IPS-20b (cell line): ENCODE data around the gene ZNF532.

Experiments used
- H3K27ac ChIP-seq: one replicate; pipeline ENCODE4 v1.5.1; 2013; ENCODE audit warnings: low read length
- H3K27me3 ChIP-seq: 2 replicates; pipeline ENCODE4 v1.6.1; 2013; ENCODE audit warnings: mild to moderate bottlenecking, low read length, inconsistent platforms; ENCODE audit not compliant: insufficient read depth
- H3K36me3 ChIP-seq: 2 replicates; pipeline ENCODE4 v1.6.1; 2013; ENCODE audit warnings: low read depth, mild to moderate bottlenecking, inconsistent platforms, low read length, moderate library complexity; ENCODE audit not compliant: insufficient read depth
- H3K4me1 ChIP-seq: 2 replicates; pipeline ENCODE4 v1.6.1; 2013; ENCODE audit warnings: mild to moderate bottlenecking, control low read depth, inconsistent platforms, low read length, moderate library complexity; ENCODE audit not compliant: insufficient read depth
- H3K4me3 ChIP-seq: 2 replicates; pipeline ENCODE4 v1.5.1; 2013; ENCODE audit warnings: mild to moderate bottlenecking, low read length, inconsistent platforms
- H3K9ac ChIP-seq: 2 replicates; pipeline ENCODE4 v1.6.1; 2013; ENCODE audit warnings: low read depth, mild to moderate bottlenecking, inconsistent platforms, low read length, moderate library complexity
- H3K9me3 ChIP-seq: 2 replicates; pipeline ENCODE4 v1.6.1; 2013; ENCODE audit warnings: mild to moderate bottlenecking, low read depth, low read length, inconsistent platforms; ENCODE audit not compliant: insufficient read depth

The ZNF532 gene

GRCh38 chr18:58895385-58895784 is 30.7 kb downstream of the ZNF532 start:
- Histone ChIP-seq H3K9ac (no peak overlapping the region), H3K4me1 (peaks cover 22% of the 10 kb centered on the region), H3K27ac (no peak overlapping the region), H3K4me3 (no peak overlapping the region), H3K9me3 (no peaks in the 10 kb centered on the region), H3K36me3 (peaks cover 92% of the 10 kb centered on the region), H3K27me3 (no peaks in the 10 kb centered on the region)

GRCh38 chr18:58896268-58896667 is 31.6 kb downstream of the ZNF532 start:
- peaks cover 22% of the 10 kb centered on the region for H3K4me1 ChIP-seq
- H3K9me3 ChIP-seq, result no peaks in the 10 kb centered on the region
- no peak overlapping the region for H3K9ac ChIP-seq
- no peak overlapping the region for H3K27ac ChIP-seq
- no peaks in the 10 kb centered on the region for H3K27me3 ChIP-seq
- peaks cover 93% of the 10 kb centered on the region for H3K36me3 ChIP-seq
- H3K4me3 ChIP-seq, result no peak overlapping the region

GRCh38 chr18:58896734-58897508 is 32.2 kb downstream of the ZNF532 start:
- H3K36me3 ChIP-seq, result peaks cover 93% of the 10 kb centered on the region
- H3K9me3 ChIP-seq, result no peaks in the 10 kb centered on the region
- peaks cover 17% of the 10 kb centered on the region for H3K4me1 ChIP-seq
- H3K9ac ChIP-seq, result no peak overlapping the region
- H3K27ac ChIP-seq, result no peak overlapping the region
- H3K4me3 ChIP-seq, result no peak overlapping the region
- no peaks in the 10 kb centered on the region for H3K27me3 ChIP-seq

GRCh38 chr18:58898010-58898799 is 33.5 kb downstream of the ZNF532 start:
- peaks cover 90% of the 10 kb centered on the region for H3K36me3 ChIP-seq

GRCh38 chr18:58900015-58900649 is 35.5 kb downstream of the ZNF532 start:
- Histone ChIP-seq H3K4me1 (peaks cover 6% of the 10 kb centered on the region), H3K9ac (no peak overlapping the region), H3K27me3 (no peaks in the 10 kb centered on the region), H3K4me3 (no peak overlapping the region), H3K27ac (no peak overlapping the region), H3K36me3 (peaks cover 91% of the 10 kb centered on the region), H3K9me3 (no peaks in the 10 kb centered on the region)

More at GRCh38 chr18:58898010-58898799, 33.5 kb downstream of the ZNF532 start:
- no peak overlapping the region for H3K27ac ChIP-seq
- H3K4me1 ChIP-seq, result peaks cover 11% of the 10 kb centered on the region
- no peak overlapping the region for H3K4me3 ChIP-seq
- H3K9ac ChIP-seq, result no peak overlapping the region
- H3K9me3 ChIP-seq, result no peaks in the 10 kb centered on the region
- H3K27me3 ChIP-seq, result no peaks in the 10 kb centered on the region

- Histone ChIP-seq H3K4me1 (peaks cover 9% of the 10 kb centered on the region), H3K27ac (no peak overlapping the region), H3K27me3 (no peaks in the 10 kb centered on the region), H3K36me3 (peaks cover 92% of the 10 kb centered on the region), H3K9ac (no peak overlapping the region), H3K9me3 (no peaks in the 10 kb centered on the region), H3K4me3 (no peak overlapping the region)
Observed at GRCh38 chr18:58901143-58901542, 36.5 kb downstream of the ZNF532 start.

GRCh38 chr18:58901783-58902182 is 37.1 kb downstream of the ZNF532 start:
- Histone ChIP-seq H3K36me3 (peaks cover 92% of the 10 kb centered on the region), H3K4me3 (no peak overlapping the region), H3K27me3 (no peaks in the 10 kb centered on the region), H3K9ac (no peak overlapping the region), H3K27ac (no peak overlapping the region), H3K9me3 (no peaks in the 10 kb centered on the region), H3K4me1 (peaks cover 7% of the 10 kb centered on the region)

- H3K4me1 ChIP-seq, result peaks cover 6% of the 10 kb centered on the region
- peaks cover 89% of the 10 kb centered on the region for H3K36me3 ChIP-seq
- no peak overlapping the region for H3K4me3 ChIP-seq
- no peaks in the 10 kb centered on the region for H3K27me3 ChIP-seq
- H3K9ac ChIP-seq, result no peak overlapping the region
- no peak overlapping the region for H3K27ac ChIP-seq
- no peaks in the 10 kb centered on the region for H3K9me3 ChIP-seq
Observed at GRCh38 chr18:58902961-58903360, 38.3 kb downstream of the ZNF532 start.

GRCh38 chr18:58903533-58903932 is 38.9 kb downstream of the ZNF532 start:
- no peak overlapping the region for H3K27ac ChIP-seq
- H3K36me3 ChIP-seq, result peaks cover 89% of the 10 kb centered on the region
- no peaks in the 10 kb centered on the region for H3K9me3 ChIP-seq
- peaks cover 11% of the 10 kb centered on the region for H3K4me1 ChIP-seq
- no peaks in the 10 kb centered on the region for H3K27me3 ChIP-seq
- H3K9ac ChIP-seq, result no peak overlapping the region
- H3K4me3 ChIP-seq, result no peak overlapping the region

- Histone ChIP-seq H3K36me3 (peaks cover 88% of the 10 kb centered on the region), H3K27ac (no peak overlapping the region), H3K9me3 (no peaks in the 10 kb centered on the region), H3K9ac (no peak overlapping the region), H3K4me3 (no peak overlapping the region), H3K27me3 (no peaks in the 10 kb centered on the region), H3K4me1 (peaks cover 24% of the 10 kb centered on the region)
Observed at GRCh38 chr18:58905777-58906428, 41.2 kb downstream of the ZNF532 start.

GRCh38 chr18:58908006-58908405 is 43.3 kb downstream of the ZNF532 start:
- no peak overlapping the region for H3K27ac ChIP-seq
- H3K4me1 ChIP-seq, result peaks cover 44% of the 10 kb centered on the region
- H3K27me3 ChIP-seq, result no peaks in the 10 kb centered on the region
- no peak overlapping the region for H3K9ac ChIP-seq
- no peaks in the 10 kb centered on the region for H3K9me3 ChIP-seq
- H3K36me3 ChIP-seq, result peaks cover 95% of the 10 kb centered on the region
- H3K4me3 ChIP-seq, result no peak overlapping the region
